AG09309 (cell line): ENCODE data around the gene PPIA.

Experiments used
- DNase-seq: peaks from one replicate; pipeline ENCODE4 v3.0.0-alpha.2; 2010; ENCODE audit warnings: low read depth
- H3K4me3 ChIP-seq: 2 replicates; pipeline ENCODE4 v1.5.1; 2011; ENCODE audit warnings: mild to moderate bottlenecking, low read depth, low read length, moderate library complexity; ENCODE audit not compliant: control insufficient read depth
- TF ChIP-seq, protein P1 (sequence below): IDR thresholded peaks from 2 replicates; pipeline ENCODE4 v1.5.1; 2011; ENCODE audit warnings: mild to moderate bottlenecking, low read depth, low read length, inconsistent platforms; ENCODE audit not compliant: insufficient read depth, control insufficient read depth; ENCODE audit errors: missing control alignments

PPIA gene

DNA sequence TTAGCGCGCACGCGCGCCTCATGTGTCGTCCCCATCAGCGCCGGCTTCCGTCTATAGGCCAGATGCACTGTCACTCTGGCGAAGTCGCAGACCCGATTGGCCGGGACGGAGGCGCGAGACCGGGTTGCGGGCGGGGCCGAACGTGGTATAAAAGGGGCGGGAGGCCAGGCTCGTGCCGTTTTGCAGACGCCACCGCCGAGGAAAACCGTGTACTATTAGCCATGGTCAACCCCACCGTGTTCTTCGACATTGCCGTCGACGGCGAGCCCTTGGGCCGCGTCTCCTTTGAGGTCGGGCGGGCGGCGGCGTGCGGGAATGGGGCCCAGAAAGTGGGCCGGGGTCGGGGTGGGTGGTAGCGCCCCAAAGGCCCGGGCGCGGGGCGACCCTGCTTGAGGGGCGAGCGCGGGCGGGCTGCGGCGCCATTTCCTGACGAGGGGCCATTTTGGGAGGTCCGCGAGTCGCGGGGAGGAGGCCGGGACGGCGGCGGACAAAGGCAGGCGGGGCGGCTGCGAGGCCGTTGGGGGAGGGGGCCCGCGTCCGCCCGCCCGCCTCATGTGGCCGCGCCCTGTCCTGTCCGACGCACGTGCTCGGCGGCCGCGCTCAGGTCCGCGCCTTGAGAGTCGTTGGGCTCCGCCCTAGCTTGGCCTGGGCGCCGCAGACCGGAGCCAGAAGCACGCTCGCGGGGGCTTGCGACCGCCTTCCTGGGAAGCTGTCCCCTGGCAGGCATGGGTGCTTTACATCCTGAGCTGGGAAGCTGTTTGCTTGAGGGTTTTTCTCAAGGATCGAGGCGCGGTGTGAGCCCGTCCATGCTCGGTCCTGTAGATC is at the start of gene PPIA:
Gene PPIA, plus strand, starts transcription at position 178 of the 825 bp plus-strand sequence. Its CDS starts 44 bp downstream, at position 222.
- peak within 1 kb of the TSS; percentile 56 for H3K4me3 ChIP-seq
- peak; percentile 95 for DNase-seq
- TF ChIP-seq, protein P1, sequence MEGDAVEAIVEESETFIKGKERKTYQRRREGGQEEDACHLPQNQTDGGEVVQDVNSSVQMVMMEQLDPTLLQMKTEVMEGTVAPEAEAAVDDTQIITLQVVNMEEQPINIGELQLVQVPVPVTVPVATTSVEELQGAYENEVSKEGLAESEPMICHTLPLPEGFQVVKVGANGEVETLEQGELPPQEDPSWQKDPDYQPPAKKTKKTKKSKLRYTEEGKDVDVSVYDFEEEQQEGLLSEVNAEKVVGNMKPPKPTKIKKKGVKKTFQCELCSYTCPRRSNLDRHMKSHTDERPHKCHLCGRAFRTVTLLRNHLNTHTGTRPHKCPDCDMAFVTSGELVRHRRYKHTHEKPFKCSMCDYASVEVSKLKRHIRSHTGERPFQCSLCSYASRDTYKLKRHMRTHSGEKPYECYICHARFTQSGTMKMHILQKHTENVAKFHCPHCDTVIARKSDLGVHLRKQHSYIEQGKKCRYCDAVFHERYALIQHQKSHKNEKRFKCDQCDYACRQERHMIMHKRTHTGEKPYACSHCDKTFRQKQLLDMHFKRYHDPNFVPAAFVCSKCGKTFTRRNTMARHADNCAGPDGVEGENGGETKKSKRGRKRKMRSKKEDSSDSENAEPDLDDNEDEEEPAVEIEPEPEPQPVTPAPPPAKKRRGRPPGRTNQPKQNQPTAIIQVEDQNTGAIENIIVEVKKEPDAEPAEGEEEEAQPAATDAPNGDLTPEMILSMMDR = no peak

DNA sequence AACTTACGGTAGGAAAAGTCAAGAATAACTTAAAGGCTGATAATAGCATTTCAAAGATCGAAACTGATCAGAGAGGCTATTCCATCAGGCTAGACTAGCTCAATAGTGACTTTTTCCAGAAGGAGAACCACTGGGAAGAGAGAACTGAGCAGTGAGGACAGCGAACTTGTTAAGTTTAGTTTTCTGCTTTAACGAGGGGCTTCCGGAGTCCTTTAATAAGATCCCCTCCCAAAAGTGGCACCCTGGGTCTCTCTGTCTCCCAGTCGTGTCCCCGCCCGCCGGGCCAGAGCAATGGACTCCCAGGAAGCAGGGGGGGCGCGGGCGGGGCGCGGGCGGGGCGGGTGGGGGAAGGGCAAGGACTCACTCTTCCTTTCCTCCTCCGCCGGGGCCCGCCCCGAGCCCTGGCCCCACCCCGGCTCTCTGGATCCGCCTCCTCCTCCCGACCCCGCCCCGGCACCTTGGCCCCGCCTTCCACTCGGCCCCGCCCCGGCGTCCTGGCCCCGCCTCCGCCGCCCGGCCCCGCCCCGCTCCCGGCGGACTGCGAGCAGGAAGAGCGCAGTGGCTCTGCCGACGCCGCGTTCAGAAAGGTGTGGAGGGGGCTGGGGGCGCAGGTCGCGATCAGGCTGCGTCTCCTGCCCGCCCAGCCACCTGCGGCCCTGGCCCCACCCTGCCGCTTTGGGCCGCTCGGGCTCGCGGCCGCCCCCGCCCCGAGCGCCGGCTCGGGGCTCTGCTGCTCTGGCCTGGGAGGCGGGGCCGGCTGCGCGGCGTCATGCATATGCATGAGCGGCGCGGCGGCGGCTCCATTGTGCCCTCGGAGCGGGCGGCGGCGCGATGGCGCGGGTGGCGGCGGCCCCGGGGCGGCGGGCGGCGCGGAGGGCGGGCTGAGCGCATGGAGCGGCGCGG is 48.2 kb upstream of the PPIA start, which contains the start of gene ZMIZ2:
Gene ZMIZ2, plus strand, starts transcription at position 803 of the 903 bp plus-strand sequence. CDS start 7,403 bp downstream, outside the sequence.
- DNase-seq = peak; percentile 42
- peak within 1 kb of the TSS; percentile 96 for H3K4me3 ChIP-seq
- TF ChIP-seq, protein P1 = no peak

DNA sequence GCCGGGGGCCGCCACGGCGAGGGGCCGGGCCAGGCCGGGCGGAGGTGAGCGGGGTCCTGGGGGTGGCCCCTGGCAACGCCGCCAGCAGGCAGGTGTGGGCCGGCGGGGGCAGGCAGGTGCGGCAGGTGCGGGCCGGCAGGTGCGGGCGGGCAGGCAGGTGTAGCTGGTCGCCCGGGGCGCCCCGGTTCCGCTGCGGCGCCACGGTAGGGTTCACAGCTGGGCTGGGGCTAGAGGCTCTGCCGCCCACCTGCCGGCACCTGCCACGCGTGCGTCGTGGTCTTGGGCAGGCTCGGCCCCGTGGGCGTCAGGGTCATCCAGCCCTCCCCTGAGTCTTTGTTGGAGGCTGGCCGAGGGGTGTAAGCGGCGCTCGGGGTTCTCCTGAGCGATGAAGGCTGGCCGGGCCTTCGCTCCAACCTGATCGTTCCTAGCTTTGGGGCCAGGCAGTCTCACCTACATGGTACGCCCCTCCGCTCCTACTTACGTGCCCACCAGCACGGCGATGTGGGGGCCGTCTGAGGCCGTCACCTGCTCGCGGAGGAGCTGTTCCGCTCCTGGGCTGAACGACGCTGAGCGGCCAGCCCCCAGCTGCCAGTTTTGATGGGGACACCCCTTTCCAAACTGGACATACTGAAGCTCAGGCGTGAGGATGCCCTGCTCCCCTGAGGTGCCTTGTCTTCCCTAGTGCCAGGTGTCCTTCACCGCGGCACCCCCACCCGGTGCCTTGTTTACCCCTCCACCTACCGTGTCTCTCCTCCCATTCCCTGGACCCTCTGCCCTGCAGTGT is 47.3 kb upstream of the PPIA start:
- TF ChIP-seq, protein P1 = no peak
- DNase-seq = no peak
- H3K4me3 ChIP-seq = peak overlapping the region; percentile 96

DNA sequence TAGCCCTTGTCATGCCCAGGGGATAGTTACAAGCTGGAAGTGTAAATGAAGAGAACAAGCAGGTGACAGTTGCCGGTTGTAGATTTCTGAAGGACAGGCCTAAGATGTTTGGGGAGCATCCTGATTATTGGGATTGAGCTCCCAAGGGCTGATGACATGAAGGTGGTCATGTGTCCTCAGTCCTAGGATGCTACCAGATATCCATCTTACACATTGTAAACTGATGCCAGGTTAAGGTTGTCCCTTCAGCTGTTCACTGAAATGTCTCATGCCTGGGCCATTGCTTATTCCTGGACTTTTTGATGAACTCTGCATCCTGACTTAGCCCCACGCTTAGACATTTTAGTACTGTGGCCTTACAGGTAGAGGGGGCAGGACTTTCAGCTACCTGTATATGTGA is 46.5 kb upstream of the PPIA start:
- H3K4me3 ChIP-seq = peak overlapping the region; percentile 96
- no peak for DNase-seq
- TF ChIP-seq, protein P1 = no peak

DNA sequence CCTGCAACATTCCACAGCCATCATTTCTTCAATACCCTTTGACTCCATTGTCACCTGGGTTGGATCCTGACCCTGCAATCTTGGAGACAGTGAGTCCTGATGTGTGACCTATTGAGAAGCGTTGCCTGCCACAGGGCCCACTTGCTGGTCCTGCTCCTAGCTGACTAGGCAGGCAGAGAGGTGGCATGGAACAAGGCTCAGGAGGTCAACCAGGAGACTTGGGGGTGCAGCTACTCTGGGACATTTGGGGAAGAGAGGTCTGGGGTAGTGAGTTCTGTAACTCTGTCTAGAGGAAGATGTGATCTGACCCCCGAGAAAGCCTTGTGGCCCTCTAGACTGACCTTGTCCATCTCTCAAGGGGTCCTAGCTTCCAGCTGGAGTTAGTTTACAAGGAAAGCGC is 46.1 kb upstream of the PPIA start:
- H3K4me3 ChIP-seq = no peak overlapping the region
- no peak for DNase-seq
- TF ChIP-seq, protein P1 = no peak

DNA sequence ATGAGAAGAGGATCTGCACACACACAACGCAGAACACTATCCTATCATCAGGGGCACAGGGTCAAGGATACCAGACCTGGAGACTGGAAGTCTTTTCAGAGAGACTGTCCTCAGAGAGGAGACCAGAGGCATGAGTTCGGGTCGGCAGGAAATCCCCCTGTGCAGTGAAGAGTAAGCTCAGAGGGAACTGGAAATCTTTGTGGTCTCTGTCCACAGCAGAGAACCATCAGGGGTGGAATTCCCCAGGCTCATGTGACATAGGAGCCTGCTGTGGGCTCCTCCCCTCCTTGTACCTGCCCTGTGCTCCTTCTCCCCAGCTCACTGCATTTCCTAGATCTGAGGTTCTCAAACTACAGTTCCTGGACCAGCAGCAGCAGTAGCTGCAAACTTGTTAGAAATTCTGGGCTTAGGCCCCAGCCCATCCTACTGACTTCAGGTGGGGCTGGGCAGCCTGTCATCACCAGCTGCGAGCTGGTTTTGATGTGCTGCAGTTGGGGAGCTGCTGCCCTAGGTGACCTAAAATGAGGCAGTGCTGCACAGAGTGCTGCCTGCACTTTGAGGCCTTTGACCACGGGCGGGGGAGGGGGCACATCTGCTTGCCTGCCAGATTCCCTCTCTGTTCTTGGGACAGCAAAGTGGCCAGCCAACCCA is 45.4 kb upstream of the PPIA start:
- no peak for DNase-seq
- no peak overlapping the region for H3K4me3 ChIP-seq
- TF ChIP-seq, protein P1 = no peak
